Adrenal gland (tissue), 5 donors: ENCODE results near the gene ARPC5.

Source experiments
- POLR2A ChIP-seq, 2 donors: fragments of 450-650 bp; IDR thresholded peaks; one replicate each; pipeline ENCODE4 v1.6.1; 2017; ENCODE audit warnings: antibody characterized with exemption in 2 of 2, mild to moderate bottlenecking in 2 of 2, moderate library complexity in 1 of 2
- TF ChIP-seq, protein P1 (sequence below), 6 experiments: fragments of 450-650 bp in 4 of 6; fragments of 200-600 bp in 2 of 6; sonication (generic) in 1 of 6; IDR thresholded peaks; 1 replicate in 5 of 6; 2 replicates in 1 of 6; pipeline versions ENCODE4 v1.5.1 to v1.8.0; 2016 to 2021; ENCODE audit warnings: antibody characterized with exemption in 6 of 6, mild to moderate bottlenecking in 2 of 6, moderate library complexity in 1 of 6
- donor health status: DM: no; HTN: no; CAD: no.

DNA sequence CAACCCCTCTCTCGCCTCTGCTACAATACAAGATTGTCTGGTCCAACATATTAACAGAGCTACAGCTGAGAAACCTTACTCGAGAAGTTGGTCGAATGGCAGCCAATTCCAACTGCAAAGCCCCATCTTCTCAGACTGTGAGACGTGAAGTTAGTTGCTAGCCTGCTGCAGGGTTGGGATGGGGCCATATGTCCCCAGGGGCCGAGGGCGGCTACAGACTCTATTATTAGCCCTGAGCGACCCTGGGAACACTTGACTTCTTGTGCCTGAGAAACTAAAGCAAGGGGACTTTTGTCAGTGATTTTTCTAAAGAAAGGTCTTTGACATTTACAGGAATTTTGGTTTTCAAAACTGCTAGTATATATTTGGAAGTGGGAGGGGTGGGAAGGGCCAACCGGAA lies 59.0 kb downstream of the ARPC5 start:
- no peak for TF ChIP-seq POLR2A (IDR thresholded peaks at IDR 0.05)
- TF ChIP-seq, protein P1, sequence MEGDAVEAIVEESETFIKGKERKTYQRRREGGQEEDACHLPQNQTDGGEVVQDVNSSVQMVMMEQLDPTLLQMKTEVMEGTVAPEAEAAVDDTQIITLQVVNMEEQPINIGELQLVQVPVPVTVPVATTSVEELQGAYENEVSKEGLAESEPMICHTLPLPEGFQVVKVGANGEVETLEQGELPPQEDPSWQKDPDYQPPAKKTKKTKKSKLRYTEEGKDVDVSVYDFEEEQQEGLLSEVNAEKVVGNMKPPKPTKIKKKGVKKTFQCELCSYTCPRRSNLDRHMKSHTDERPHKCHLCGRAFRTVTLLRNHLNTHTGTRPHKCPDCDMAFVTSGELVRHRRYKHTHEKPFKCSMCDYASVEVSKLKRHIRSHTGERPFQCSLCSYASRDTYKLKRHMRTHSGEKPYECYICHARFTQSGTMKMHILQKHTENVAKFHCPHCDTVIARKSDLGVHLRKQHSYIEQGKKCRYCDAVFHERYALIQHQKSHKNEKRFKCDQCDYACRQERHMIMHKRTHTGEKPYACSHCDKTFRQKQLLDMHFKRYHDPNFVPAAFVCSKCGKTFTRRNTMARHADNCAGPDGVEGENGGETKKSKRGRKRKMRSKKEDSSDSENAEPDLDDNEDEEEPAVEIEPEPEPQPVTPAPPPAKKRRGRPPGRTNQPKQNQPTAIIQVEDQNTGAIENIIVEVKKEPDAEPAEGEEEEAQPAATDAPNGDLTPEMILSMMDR (IDR thresholded peaks at IDR 0.05): no peak
